Stomach (tissue), 4 donors: ENCODE results near the gene TATDN2.

ENCODE experiments used
- EP300 ChIP-seq: sonication (generic); formaldehyde crosslinking; IDR thresholded peaks from one replicate; pipeline ENCODE4 v1.6.1; 2017; ENCODE audit warnings: antibody characterized with exemption
- TF ChIP-seq, protein P1 (sequence below), 7 experiments: fragments of 450-650 bp in 4 of 7; fragments of 200-600 bp in 3 of 7; sonication (generic) in 3 of 7; IDR thresholded peaks; one replicate each; pipeline ENCODE4 v1.5.1; 2016 to 2019; ENCODE audit warnings: antibody characterized with exemption in 7 of 7, control low read depth in 2 of 7, mild to moderate bottlenecking in 1 of 7

GRCh38 chr3:10330319-10330718 is 82.1 kb downstream of the TATDN2 start:
- TF ChIP-seq, protein P1, sequence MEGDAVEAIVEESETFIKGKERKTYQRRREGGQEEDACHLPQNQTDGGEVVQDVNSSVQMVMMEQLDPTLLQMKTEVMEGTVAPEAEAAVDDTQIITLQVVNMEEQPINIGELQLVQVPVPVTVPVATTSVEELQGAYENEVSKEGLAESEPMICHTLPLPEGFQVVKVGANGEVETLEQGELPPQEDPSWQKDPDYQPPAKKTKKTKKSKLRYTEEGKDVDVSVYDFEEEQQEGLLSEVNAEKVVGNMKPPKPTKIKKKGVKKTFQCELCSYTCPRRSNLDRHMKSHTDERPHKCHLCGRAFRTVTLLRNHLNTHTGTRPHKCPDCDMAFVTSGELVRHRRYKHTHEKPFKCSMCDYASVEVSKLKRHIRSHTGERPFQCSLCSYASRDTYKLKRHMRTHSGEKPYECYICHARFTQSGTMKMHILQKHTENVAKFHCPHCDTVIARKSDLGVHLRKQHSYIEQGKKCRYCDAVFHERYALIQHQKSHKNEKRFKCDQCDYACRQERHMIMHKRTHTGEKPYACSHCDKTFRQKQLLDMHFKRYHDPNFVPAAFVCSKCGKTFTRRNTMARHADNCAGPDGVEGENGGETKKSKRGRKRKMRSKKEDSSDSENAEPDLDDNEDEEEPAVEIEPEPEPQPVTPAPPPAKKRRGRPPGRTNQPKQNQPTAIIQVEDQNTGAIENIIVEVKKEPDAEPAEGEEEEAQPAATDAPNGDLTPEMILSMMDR (IDR thresholded peaks at IDR 0.05), result no peak
- TF ChIP-seq EP300, result no peak
